Ureter (tissue), 1 donor: ENCODE measurements around the gene PLA2G2D. TPM values are rescaled to one million over a fixed set of nuclear protein-coding genes. Genes with fewer than 3 reads are reported as not detected.

Source experiments
- DNase-seq: peaks from one replicate; pipeline ENCODE4 v3.0.0-alpha.2; 2020; ENCODE audit warnings: low spot score
- total RNA-seq: library from RNA; stranded (reverse); gene quantifications from one replicate; pipeline ENCODE4 v1.2.4, GENCODE V29; 2023
- donor health status: DM: yes; HTN: yes; CAD: no.

PLA2G2D gene
- total RNA-seq, 1 donor from 2014 or later: not detected

DNA sequence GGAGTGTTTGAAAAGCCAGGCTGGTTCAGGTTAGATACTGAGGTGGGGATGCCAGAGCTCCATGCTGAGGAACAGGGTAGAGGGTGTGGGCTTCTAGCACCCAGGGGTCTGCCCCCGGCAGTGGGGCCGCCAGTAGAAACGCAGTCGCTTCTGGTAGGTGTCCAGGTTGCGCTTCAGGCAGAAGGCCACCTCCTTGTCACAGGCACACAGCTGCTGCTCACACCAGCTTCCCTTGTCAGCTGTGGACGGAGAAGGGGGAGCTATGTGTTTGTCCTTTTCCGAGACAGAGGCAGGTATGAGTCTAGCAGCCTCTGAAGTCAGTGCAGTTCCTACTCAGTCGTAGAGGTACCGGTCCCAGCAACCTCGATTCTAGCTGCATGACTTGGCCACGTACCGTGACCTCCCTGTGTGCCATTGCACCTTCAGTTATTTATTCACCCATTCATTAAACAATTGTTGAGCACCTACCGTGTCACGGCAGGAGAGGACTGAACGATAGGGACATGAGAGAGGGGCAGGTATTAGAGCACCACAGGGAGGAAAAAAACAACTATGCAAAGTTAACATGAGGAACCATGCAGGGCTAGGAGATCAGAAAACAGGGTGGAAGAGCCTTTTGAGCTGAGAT, 5.2 kb downstream of the PLA2G2D start:
- no peak for DNase-seq

DNA sequence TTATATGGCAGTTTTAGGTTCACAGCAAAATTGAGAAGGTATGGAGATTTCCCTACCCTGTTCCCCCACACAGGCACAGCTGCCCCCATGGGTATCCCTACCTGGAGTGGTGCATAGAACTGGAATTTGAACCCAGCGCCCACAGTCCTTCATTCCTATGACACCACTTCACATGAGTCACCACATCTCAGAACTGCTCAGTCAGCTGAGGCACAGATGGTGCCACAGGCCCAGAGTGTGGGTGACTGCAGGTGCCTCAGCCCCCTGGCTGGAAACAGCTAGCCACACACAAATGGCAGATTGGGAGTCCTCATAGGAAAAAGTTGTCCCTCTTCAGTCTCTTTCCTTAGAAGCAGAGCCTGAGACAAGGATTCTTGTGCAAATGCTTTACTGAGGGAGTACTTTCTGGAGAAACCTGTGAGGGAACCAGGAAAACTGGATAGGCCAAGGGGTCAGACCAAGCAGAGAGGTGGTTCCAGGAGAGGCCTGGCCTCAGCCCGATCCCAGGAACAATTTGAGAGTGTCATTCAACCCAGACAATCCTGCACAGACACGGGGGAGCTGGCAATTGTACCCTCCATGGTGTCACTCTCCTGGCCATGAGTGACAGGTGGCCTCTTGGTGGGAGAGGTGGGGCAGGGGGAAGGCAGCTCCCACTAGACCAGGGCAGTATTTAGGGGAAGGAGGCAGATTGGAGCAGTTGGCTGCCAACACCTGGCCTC, 6.9 kb downstream of the PLA2G2D start:
- no peak for DNase-seq

DNA sequence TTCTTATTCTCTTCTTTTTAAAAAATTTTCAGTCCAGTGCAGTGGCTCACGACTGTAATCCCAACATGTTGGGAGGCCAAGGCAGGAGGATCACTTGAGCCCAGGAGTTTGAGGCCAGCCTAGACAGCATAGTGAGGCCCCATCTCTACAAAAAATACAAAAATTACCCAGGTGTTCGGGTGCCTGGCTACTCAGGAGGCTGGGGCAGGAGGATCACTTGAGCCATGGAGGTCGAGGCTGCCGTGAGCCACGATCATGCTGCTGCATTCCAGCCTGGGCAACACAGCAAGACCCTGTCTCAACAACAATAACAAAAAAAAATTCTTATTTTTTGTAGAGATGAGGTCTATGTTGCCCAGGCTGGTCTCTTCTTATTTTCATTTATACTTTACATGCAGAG, 7.9 kb downstream of the PLA2G2D start:
- no peak for DNase-seq

DNA sequence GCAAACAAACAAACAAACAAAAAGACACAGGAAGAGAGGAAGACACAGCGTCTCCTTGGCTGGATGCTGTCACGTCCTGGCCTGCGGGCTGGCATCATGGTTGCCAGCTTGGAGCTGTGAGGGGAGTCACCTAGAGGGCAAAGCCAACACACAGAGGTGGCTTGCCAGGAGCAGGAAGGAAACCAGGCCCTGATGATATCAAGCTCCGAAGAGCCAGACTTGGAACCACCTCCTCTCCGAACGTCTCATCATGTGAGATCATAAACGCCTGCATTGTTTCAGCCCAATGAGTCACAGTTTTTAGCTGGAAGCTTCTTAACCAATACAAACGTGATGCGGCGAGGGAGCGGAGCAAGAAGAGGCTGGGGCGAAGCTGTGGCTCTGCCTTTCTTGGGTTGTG, 8.7 kb downstream of the PLA2G2D start:
- no peak for DNase-seq

DNA sequence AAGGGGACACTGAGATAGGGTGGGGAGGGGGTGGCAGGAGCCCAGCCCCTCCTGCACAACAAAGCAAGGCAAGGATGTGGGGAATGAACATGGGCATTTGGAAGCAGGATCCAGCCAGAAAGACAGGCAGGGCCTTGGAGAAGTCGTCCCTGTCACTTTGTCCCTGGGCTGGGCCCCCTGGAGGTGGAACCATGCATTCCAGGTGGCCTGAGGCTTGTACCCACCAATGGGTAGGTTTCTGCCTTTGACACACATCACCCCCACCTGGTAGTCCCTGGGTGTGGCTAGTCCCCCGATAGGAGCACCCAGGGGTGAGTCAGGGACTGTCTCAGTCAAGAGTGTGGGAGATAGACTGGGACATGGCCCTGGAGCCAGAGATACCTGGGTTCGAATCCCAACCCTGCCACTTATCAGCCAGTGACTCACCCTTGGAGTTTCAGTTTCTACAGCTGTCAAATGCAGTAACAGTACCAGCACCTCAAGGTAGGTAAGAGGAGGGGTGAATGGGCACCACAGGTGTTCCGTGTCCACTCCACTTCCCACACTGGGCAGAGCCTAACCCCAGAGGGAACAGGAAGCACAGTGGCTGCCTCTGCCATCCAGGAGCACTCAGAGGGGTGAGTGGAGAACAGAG, 10.0 kb downstream of the PLA2G2D start:
- no peak for DNase-seq

DNA sequence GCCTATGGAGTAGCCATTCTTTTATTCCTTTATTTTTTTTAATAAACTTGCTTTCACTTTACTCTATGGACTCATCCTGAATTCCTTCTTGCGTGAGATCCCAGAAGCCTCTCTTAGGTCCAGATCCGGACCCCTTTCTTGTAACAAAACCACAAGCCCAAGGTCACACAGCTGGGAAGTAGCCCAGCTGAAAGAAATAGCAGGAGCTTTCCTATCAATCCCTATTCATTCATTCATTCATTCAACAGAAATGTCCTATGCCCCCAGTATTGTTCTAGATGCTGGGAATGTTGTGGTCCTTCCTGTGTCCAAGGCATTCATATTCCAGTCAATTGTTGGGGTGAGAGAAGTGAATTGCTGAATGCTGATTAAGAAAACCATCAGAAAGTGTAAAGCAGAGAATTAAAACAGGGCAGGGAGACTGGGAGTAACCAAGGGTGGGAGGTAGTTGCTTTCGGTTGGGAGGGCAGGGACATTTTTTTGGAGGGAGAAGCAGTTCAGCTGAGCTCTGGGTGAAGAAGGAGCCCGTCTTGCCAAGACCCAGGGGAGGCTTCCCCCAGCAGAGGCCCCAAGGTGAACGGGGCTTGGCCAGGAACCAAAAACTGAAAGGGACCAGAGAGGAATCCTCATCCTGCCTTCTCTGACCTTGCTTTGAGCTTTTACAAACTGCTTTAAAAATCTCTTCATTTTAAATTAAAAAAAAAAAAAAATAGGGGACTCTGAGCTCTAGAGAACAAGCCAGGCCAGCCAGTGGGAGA, 10.8 kb downstream of the PLA2G2D start:
- no peak for DNase-seq

DNA sequence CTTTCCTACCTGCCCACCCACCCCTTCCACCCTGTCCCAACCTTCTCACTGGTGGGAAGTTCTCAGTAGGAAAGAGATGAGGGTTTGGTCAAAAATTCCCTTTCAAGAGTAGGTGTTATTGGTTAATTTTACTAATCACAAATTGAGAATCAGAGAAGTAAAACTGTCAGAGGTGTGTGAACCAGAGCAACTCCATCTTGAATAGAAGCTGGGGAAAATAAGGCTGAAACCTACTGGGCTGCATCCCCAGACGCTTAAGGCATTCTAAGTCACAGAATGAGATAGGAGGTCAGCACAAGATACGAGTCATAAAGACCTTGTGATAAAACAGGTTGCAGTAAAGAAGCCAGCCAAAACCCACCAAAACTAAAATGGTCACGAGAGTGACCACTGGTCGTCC, 11.5 kb downstream of the PLA2G2D start:
- no peak for DNase-seq

DNA sequence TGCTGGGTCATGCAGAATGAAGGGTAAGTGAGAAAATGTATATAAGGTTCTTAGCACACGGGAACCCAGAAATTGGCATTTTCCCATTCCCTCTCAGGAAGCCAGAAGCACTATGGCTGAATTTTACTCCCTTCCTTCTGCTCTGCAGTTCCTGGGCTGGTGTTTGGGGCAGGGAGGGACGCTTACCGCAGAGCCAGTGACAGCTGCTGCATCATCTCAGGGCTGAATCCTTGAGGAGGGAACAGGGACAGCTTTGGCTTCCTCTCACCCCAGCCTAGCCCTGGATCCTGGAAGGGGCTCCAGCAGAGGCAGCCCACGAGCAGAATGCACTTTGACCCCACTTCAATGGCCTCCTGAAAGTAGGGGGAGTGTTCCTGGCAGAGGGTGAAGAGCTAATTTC, 12.0 kb downstream of the PLA2G2D start:
- DNase-seq: no peak

DNA sequence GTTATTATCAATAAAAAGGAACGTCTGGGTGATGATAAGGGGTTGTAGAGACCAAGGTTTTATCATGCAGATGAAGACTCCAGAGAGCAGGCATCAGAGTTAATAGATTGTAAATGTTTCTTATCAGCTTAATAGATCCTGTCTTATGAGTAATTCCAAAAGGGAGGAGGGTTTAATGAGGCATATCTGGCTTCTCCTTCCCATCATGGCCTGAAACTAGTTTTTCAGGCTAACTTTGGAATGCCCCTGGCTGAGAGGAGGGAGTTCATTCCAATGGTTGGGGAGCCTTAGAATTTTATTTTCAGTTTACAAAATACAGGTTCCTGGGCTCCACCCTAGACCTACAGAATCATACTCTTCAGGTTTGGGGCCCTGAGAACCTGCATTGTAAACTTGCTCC, 13.5 kb downstream of the PLA2G2D start:
- no peak for DNase-seq

DNA sequence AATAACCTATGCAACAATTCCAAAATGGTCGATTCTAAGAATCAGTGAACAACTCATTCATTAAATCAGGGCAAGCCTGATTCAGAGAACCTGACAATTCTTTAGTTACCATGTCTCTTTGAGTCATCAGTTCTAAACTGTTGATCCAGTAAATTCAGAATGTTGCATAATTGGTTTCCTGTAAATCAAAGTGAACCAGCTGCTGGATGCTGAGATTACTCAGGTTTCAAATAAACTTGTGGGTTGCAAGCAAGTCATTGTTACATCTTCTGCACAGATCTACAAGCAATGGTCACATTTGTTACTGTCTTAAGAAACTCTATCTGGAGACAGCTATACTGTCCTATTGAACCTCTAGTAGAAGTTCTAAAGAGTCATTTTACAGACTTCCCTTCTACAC, 16.5 kb downstream of the PLA2G2D start:
- DNase-seq: no peak

DNA sequence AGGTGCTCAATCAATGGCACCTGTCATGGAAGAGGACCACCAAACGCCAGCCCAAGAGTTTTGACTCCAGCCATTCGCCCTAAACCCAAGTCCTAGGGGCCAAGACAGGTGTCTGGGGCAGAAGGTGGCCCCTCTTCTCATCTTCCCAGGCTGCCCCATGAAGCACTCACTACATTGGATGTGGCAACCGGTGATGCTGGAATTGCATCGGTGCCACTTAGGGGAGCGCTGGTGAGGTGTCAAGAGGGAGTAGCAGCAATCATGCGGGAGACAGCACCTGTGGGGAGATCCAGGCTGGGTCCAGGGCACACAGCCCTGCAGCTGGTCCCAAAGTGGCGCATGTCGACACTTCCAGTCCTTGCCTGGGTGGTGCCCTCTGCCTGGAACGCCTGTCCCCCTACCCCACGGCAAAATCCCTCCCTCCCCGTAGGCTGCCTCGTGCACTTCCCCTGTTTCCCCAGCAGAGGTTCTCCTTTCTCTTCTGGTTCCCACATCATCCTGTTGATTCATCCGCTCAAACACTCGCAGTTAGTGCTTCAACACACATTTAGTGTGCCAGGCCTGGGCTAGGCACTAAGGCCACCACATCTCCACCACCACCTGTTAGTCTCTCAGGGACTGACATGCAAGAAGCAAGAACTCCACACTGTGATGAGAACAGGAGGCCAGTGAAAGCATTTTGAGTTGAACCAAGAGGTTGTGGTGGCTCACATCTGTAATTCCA, 18.5 kb downstream of the PLA2G2D start:
- peak; percentile 58 for DNase-seq

DNA sequence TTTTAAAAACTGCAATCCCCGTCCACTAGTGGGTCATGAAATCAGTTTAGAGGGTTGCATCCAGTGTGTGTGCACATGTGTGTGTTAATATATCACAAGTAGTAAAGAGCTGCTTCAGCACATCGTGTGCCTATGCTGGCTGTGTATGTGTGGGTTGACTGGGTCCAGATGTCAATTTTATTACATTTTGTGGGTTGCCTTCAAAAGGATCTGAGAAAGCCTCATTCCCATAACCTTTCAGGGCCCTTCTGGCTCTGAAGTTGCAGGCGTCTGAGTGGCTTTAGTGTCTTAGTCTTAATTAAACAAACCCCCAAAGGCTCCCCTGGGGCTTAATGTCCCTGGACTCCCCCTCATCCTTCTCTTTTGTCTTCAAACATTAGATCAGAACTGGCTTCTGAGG, 19.8 kb downstream of the PLA2G2D start:
- DNase-seq: no peak

DNA sequence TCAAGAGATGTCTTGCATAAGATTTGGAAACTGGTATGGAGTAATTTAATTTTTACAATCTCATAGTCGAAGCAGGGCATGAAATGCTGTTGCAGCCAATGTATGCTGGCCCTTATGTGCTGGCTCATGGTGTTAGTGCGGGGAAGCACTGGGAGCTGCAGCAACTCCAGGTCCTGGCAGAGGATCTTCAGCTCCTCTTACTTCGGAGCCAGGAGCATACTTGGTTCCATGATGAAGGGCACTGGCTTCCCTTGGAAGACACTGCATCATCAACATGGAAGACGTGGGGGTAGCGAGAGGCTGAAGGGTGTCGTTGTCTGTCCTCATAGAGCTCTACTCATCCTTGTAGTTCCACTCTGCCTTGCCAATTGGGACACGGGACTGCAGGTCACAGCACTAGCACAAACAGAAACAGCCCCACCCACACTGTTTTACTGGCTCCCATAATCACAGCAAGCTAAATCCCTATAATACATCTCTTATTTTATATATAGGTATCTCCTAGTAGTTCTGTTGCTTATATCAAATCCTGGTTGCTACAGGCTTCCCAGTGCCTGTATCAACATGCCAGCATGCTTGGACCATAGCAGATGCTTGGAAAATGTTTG, 22.4 kb downstream of the PLA2G2D start:
- DNase-seq: no peak

DNA sequence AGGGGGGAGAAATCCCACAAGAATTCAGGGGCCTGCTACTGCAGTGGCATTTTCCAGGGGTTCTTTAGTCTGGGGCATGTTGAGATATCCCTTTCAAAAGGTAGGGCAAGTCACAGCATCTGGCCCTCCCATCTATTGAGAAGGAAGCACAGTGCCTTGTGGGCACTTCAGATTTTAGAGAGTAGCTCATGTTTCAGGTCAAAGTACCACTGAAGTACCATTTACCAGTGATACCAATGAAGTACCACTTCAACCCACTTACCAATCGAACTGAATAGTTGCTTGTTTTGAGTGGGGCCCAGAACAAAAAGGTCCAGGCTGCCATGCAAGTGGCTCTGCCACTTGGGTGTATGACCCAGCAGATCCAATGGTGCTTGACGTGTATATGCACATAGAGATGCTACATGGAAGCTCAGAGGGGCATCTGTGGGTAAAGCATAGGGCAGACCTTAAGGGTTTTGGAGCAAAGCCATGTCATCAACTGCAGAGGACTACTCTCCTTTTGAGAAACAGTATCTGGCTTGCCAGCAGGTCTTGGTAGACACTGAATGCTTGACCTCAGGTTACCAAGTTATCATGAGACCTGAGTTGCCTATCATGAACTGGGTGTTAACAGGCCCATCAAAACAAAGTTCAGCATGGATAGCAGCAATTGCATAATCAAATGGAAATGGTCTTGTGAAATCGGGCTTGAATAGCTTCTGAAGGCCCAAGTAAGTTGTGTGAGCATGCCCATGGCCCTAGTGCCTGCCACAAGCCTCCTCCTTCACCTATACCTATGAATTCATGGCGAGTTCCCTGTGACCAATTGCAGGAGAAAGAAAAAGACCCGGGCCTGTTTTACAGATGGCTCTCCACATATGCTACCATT, 23.5 kb downstream of the PLA2G2D start:
- DNase-seq: no peak

DNA sequence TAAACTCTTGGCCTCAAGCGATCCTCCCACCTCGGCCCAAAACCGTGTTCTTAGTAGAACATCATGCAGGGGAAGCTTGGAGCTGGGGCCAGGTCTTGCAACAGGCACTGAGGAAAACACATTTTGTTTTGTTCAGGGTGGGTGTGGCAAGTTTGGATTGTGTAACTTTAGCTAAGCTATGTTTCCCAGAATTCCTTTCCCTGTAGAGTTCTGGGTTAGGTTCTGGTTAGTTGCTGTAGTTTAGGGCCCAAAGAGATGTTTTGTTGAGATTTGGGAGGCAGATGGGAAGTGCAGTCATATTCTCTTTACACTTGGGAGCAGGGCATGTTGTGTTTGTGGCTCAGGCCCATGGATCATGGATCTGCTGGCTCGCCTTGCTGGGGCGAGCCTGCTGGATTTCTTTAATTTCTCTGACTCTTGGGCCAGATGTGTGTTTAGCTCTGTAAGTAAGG, 25.4 kb downstream of the PLA2G2D start:
- peak; percentile 54 for DNase-seq

DNA sequence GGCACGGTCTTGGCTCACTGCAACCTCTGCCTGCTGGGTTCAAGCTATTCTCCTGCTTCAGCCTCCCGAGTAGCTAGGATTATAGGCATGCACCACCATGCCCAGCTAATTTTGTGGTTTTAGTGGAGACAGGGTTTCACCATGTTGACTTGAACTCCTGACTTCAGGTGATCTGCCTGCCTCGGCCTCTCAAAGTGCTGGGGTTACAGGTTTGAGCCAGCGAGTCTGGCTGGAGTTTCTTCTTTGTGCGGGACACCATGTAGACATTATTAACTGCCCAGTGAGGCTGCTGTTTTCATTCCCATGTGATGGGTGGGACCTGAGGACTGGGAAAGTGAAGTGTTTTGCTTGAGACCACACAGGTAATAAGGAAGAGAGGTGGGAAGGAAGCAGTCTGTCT, 26.0 kb downstream of the PLA2G2D start:
- DNase-seq: no peak

DNA sequence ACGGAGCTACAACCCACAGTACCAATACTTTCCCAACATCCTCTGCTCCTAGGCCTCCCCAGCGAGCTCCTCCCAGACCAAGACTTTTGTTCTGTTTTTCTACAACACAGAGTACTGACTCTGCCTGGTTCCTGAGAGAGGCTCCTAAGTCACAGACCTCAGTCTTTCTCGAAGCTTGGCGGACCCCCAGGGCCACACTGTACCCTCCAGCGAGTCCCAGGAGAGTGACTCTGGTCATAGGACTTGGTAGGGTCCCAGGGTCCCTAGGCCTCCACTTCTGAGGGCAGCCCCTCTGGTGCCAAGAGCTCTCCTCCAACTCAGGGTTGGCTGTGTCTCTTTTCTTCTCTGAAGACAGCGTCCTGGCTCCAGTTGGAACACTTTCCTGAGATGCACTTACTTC, 28.7 kb downstream of the PLA2G2D start:
- DNase-seq: no peak

DNA sequence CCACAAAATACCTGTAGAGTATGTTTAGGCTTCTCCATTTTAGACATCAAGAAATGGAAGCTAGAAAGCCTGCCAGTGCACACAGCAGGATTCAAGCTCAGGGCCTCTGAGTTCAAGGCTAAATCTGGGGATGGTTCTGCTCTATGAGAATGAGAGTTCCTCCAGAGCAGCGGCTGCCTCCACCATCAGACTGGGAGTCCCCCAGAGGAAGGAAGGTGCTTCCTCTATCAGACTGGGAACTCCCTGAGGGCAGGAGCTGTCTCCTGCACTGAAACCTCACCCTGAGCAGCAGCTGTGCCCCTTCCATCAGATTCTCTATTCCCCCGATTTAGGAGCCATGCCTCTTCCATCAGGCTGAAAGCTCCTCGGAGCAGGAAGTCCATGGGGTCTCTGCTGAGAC, 29.2 kb downstream of the PLA2G2D start:
- no peak for DNase-seq

DNA sequence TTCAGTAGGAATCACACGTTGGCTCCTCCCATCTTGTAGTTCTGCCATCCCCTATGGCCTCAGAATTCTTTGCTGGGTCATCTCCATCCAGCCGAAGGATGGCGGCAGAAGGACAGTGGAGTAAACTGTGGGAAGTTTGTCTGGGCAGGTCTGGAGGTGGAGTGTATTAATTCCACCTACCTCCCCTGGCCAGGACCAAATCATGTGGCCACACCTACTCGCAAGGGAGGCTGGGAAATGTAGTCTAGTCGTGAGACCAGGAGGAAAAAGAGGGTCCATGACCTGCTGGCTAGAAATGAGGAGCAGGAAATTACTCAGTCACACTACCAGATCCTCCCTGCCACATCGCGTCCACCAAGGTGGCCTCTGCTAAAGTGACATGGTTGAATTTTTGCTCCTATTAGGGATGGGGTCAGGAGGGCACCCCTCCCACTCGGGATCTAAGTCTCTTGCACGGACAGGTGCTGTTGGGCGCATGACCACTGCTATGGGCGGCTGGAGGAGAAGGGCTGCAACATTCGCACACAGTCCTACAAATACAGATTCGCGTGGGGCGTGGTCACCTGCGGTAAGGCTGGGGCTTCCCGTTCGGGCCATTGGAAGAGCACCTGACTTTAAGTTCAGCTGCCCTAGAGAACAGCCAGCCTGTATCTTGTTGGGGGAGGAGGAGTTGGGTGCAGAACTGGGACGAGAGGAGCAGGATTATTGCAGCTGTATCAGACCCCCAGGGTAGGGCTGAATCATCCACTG, 29.8 kb downstream of the PLA2G2D start:
- no peak for DNase-seq

DNA sequence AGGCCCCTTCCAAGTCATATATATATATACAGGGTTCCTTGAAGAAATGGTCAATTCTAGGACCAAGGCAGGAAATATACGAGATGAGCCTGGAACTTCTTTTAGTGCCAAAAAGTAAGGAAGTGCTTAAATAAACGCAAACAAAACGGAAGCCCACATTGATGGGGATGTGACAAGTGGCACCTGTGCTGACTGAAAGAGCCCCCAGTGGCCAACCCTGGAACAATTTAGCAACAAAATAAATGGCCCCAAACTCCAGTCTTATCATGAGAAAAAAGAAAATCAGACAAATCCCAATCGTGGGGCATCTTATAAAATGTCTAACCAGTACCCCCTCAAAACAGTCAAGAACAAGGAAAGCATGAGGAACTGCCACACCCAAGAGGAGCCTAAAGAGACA, 31.7 kb downstream of the PLA2G2D start:
- DNase-seq: no peak
